GM12864 (cell line): Measurements from ENCODE around the gene RPL35.
"Not testable (repeated sequence)": the region's sequence is repeated elsewhere in the genome, so short reads cannot be mapped to it uniquely, and the experiment has no call there.

Experiments used
- DNase-seq: peaks from one replicate; pipeline ENCODE4 v3.0.0-alpha.2; 2011; ENCODE audit warnings: low read depth
- H3K4me3 ChIP-seq: 2 replicates; pipeline ENCODE4 v1.5.1; 2011; ENCODE audit warnings: mild to moderate bottlenecking, low read depth, low read length, control low read depth
- TF ChIP-seq, protein P1 (sequence below): IDR thresholded peaks from 2 replicates; pipeline ENCODE4 v1.5.1; 2011; ENCODE audit warnings: low read depth, mild to moderate bottlenecking, moderate library complexity, low read length, control low read depth, inconsistent platforms; ENCODE audit errors: missing control alignments

RPL35 gene

GRCh38 chr9:124841075-124841821, 20.5 kb downstream of the RPL35 start:
- no peak for DNase-seq
- H3K4me3 ChIP-seq = no peak overlapping the region
- TF ChIP-seq, protein P1, sequence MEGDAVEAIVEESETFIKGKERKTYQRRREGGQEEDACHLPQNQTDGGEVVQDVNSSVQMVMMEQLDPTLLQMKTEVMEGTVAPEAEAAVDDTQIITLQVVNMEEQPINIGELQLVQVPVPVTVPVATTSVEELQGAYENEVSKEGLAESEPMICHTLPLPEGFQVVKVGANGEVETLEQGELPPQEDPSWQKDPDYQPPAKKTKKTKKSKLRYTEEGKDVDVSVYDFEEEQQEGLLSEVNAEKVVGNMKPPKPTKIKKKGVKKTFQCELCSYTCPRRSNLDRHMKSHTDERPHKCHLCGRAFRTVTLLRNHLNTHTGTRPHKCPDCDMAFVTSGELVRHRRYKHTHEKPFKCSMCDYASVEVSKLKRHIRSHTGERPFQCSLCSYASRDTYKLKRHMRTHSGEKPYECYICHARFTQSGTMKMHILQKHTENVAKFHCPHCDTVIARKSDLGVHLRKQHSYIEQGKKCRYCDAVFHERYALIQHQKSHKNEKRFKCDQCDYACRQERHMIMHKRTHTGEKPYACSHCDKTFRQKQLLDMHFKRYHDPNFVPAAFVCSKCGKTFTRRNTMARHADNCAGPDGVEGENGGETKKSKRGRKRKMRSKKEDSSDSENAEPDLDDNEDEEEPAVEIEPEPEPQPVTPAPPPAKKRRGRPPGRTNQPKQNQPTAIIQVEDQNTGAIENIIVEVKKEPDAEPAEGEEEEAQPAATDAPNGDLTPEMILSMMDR = no peak

DNA sequence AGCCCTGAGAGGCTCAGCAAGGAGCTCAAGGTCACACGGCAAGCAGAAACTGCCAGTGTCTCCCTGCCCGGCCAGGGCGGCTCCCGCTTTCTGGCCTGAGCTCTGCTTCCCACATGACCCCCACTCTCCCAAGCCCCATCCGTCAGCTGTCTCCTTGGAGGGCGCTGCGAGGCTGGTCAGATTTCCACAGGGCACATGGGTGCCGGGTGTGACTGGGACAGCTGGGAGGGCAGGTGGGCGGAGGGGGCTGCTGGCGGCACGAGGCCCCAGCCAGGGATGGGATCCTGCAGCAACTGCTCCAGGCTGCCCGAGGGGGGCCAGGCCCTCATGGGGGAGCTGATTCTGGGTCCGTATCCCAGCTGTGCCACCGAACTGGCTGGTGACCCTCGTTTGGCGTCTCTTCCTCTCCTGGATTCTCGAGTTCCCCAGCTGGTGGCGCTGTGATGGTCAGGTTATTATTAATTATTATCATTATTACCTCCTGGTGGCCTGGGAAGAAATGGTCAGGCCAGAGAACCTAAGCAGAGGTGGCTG, 21.4 kb downstream of the RPL35 start:
- H3K4me3 ChIP-seq = no peak overlapping the region
- no peak for DNase-seq

DNA sequence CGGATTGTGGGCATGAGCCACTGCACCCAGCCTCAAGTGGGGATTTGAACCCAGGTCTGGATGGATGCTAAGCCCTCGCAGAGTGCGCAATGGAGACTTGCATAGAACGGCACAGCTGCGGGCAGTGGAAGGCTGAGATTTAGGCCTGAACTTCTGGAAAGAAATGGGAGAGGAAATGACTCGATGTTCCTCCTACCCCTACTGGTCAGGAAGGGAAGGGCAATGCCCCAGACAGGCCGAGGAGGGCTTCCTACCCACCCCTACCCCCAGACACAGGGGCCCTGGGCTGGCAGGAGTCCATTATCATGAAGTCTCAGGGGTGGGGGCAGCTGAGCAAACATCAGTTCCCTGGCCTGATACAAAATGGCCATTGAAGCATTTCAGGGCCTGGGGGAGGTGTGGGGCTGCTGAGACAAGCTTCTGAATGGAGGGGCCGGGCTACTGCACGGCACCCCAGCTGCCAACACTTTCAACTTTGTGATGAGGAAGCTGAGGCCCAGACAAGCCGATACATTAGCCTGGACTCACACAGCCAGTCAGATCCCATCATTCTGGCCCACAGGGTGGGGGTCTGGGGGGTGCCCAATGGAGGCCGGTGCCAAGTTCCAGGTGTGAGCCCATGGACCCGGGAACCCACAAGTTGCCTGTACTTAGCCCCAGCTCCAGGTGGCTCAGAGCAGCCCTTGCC, 22.0 kb downstream of the RPL35 start:
- no peak for DNase-seq
- H3K4me3 ChIP-seq = no peak overlapping the region
- TF ChIP-seq, protein P1 = peak; percentile 61

More for the DNA sequence above, 21.4 kb downstream of the RPL35 start:
- TF ChIP-seq, protein P1 = peak; percentile 38

- not testable (repeated sequence) for H3K4me3 ChIP-seq, DNase-seq
Observed at GRCh38 chr9:124838567-124839275, 23.0 kb downstream of the RPL35 start.

DNA sequence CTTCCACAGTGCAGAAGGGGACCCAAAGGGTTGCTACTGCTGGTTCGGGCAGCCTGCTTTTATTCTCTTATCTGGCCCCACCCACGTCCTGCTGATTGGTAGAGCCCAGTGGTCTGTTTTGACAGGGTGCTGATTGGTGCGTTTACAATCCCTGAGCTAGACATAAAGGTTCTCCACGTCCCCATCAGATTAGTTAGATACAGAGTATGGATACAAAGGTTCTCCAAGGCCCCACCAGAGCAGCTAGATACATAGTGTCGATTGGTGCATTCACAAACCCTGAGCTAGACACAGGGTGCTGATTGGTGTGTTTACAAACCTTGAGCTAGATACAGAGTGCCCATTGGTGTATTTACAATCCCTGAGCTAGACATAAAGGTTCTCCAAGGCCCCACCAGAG, 23.6 kb downstream of the RPL35 start:
- DNase-seq, H3K4me3 ChIP-seq: not testable (repeated sequence)

GRCh38 chr9:124835026-124835557, 26.7 kb downstream of the RPL35 start:
- TF ChIP-seq, protein P1 = no peak
- DNase-seq = no peak
- H3K4me3 ChIP-seq = no peak overlapping the region

DNA sequence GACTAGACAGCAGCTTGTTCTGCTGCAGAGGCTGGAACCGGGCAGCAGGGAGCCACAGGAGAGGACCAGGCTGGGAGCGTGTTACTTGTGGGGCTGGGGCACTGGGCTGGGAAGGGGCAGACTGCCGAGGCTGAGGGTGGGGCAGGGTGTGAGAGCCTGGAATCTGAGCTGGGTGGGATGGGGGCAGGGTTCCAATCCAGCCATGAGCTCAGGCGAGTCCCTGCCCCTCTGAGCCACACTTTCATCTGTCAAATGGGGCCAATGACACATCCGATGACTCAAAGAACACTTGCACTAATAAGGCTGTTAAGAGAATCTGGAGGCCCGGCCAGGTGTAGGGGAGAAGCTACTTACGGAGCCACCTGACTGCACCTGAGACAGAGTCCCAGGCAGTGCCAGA, 27.2 kb downstream of the RPL35 start:
- TF ChIP-seq, protein P1 = no peak
- no peak for DNase-seq
- no peak overlapping the region for H3K4me3 ChIP-seq
